GM23248 (cell line): ENCODE data around the gene SND1. TPM values are rescaled to one million over a fixed set of nuclear protein-coding genes. Genes with fewer than 3 reads are reported as not detected.

Source experiments
- DNase-seq: peaks from one replicate; pipeline ENCODE4 v3.0.0-alpha.2; 2015
- H2AFZ ChIP-seq: fragments of 200-600 bp; sonication (generic); 2 replicates; pipeline ENCODE4 v1.6.1; 2016; ENCODE audit warnings: antibody characterized with exemption
- H3F3A ChIP-seq: fragments of 200-600 bp; sonication (generic); 2 replicates; pipeline ENCODE4 v1.6.1; 2016; ENCODE audit warnings: mild to moderate bottlenecking, antibody characterized with exemption, mixed run types; ENCODE audit not compliant: insufficient read depth
- H3K27ac ChIP-seq: fragments of 200-600 bp; sonication (generic); 2 replicates; pipeline ENCODE4 v1.5.1; 2016; ENCODE audit warnings: mild to moderate bottlenecking
- H3K27me3 ChIP-seq: fragments of 200-600 bp; sonication (generic); replicated peaks from 2 replicates; pipeline ENCODE4 v1.6.1; 2016; ENCODE audit warnings: mild to moderate bottlenecking; ENCODE audit not compliant: insufficient read depth
- H3K36me3 ChIP-seq: fragments of 200-600 bp; sonication (generic); 2 replicates; pipeline ENCODE4 v1.6.1; 2016; ENCODE audit warnings: low read depth, mild to moderate bottlenecking
- H3K4me1 ChIP-seq: fragments of 200-600 bp; sonication (generic); 2 replicates; pipeline ENCODE4 v1.6.1; 2016; ENCODE audit warnings: mild to moderate bottlenecking; ENCODE audit not compliant: insufficient read depth
- H3K4me2 ChIP-seq: fragments of 200-600 bp; sonication (generic); one replicate; pipeline ENCODE4 v1.6.1; 2016; ENCODE audit warnings: mild to moderate bottlenecking; ENCODE audit not compliant: unreplicated experiment
- H3K4me3 ChIP-seq: fragments of 200-600 bp; sonication (generic); 2 replicates; pipeline ENCODE4 v1.5.1; 2016; ENCODE audit warnings: mild to moderate bottlenecking
- H3K79me2 ChIP-seq: fragments of 200-600 bp; sonication (generic); 2 replicates; pipeline ENCODE4 v1.6.1; 2016; ENCODE audit warnings: mild to moderate bottlenecking; ENCODE audit not compliant: insufficient read depth
- H3K9ac ChIP-seq: fragments of 200-600 bp; sonication (generic); 2 replicates; pipeline ENCODE4 v1.6.1; 2016; ENCODE audit warnings: mild to moderate bottlenecking
- H3K9me2 ChIP-seq: fragments of 200-600 bp; sonication (generic); 2 replicates; pipeline ENCODE4 v1.6.1; 2016; ENCODE audit warnings: mixed run types, mild to moderate bottlenecking, moderate library complexity; ENCODE audit not compliant: insufficient read depth
- H3K9me3 ChIP-seq: fragments of 200-600 bp; sonication (generic); one replicate; pipeline ENCODE4 v1.6.1; 2017; ENCODE audit warnings: low read depth
- H4K20me1 ChIP-seq: fragments of 200-600 bp; sonication (generic); 2 replicates; pipeline ENCODE4 v1.6.0; 2016; ENCODE audit not compliant: insufficient read depth
- EZH2 ChIP-seq: fragments of 200-600 bp; sonication (generic); IDR thresholded peaks from 2 replicates; pipeline ENCODE4 v1.6.1; 2018; ENCODE audit warnings: antibody characterized with exemption, mild to moderate bottlenecking; ENCODE audit not compliant: insufficient read depth, poor library complexity, severe bottlenecking
- EZH2phosphoT487 ChIP-seq: fragments of 200-600 bp; sonication (generic); IDR thresholded peaks from 2 replicates; pipeline ENCODE4 v1.6.1; 2018; ENCODE audit warnings: antibody characterized with exemption, moderate library complexity, mild to moderate bottlenecking, low read depth; ENCODE audit not compliant: insufficient read depth
- WGBS, 2 experiments: methylation state at CpG; one replicate each; pipeline ENCODE4 v1.1.6; 2015 to 2017; ENCODE audit warnings: low lambda C conversion rate in 2 of 2, low coverage in 1 of 2; ENCODE audit errors: missing lambda C conversion rate in 2 of 2; 5-methylcytosine and 5-hydroxymethylcytosine counted together
- in situ Hi-C: fragments of 300-500 bp; cut with MboI; formaldehyde crosslinking; loops from 2 replicates; pipeline ENCODE4 v1.15.0; 2020
- polyA plus RNA-seq: library from polyadenylated mRNA; unstranded; fragments of >200 nt; fragmentation: Nextera tagmentation; extraction: Ambion mirVana; gene quantifications from 2 replicates; pipeline ENCODE4 v1.2.1, GENCODE V29; 2016
- total RNA-seq: library from RNA; depleted of rRNA; stranded (reverse); fragments of >200 nt; shearing (Covaris generic); gene quantifications from 2 replicates; pipeline ENCODE4 v1.2.3, GENCODE V29; 2014

Gene SND1
- total and polyA plus RNA-seq, 2 experiments from 2014 or later, result 128 to 184 TPM

DNA sequence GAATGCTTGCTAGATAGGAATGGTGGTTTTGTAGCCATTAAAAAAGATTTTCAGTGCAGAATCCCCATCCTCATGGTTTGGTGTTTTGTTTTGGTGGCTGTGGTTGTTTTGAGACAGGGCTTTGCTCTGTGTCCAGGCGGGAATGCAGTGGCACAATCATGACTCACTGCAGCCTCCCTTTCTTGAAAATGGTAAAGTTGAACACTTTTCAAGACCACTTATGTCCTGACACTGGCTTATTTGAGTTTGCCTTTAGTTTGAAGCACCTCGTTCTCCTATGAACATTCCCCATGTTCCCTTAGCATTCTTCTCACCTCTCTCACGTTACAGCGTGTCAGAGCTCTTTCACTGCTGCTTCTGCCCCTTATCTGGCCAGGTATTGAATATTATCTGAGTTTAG lies 239.2 kb downstream of the SND1 start:
- 94 to 97% methylated on average over 4 of the region's 4 CpGs for WGBS, 2 experiments
- TF ChIP-seq EZH2, result no peak
- no peak for TF ChIP-seq EZH2phosphoT487
- H3K4me3 ChIP-seq, result no peak overlapping the region
- H3K27me3 ChIP-seq, result no peaks in the 10 kb centered on the region
- peaks cover 23% of the 10 kb centered on the region for H3K4me1 ChIP-seq
- no peaks in the 10 kb centered on the region for H3K9me3 ChIP-seq
- DNase-seq, result no peak
- H3K4me2 ChIP-seq, result no peak overlapping the region
- H2AFZ ChIP-seq, result no peak overlapping the region
- H3K9ac ChIP-seq, result no peak overlapping the region
- no peaks in the 10 kb centered on the region for H3K9me2 ChIP-seq
- in situ Hi-C loops, result no loop called here
- H3K79me2 ChIP-seq, result peaks cover 93% of the 10 kb centered on the region
- H3K27ac ChIP-seq, result no peak overlapping the region
- peaks cover 25% of the 10 kb centered on the region for H3K36me3 ChIP-seq
- peaks cover 18% of the 10 kb centered on the region for H3F3A ChIP-seq
- no peaks in the 10 kb centered on the region for H4K20me1 ChIP-seq

- H4K20me1 ChIP-seq, result no peaks in the 10 kb centered on the region
- H3K9ac ChIP-seq, result no peak overlapping the region
- H3K4me2 ChIP-seq, result no peak overlapping the region
- WGBS, 2 experiments, result 95 to 100% methylated on average over 4 of the region's 4 CpGs
- H3K36me3 ChIP-seq, result peaks cover 28% of the 10 kb centered on the region
- in situ Hi-C loops, result no loop called here
- no peak overlapping the region for H3K27ac ChIP-seq
- H3K4me1 ChIP-seq, result peaks cover 15% of the 10 kb centered on the region
- H3K27me3 ChIP-seq, result no peaks in the 10 kb centered on the region
- H3F3A ChIP-seq, result peaks cover 18% of the 10 kb centered on the region
- no peak for DNase-seq
- TF ChIP-seq EZH2phosphoT487 (no peak), EZH2 (no peak)
- peaks cover 98% of the 10 kb centered on the region for H3K79me2 ChIP-seq
- H3K4me3 ChIP-seq, result no peak overlapping the region
- no peak overlapping the region for H2AFZ ChIP-seq
- no peaks in the 10 kb centered on the region for H3K9me3 ChIP-seq
- H3K9me2 ChIP-seq, result no peaks in the 10 kb centered on the region
Observed at GRCh38 chr7:127891854-127892438, 240.0 kb downstream of the SND1 start.

DNA sequence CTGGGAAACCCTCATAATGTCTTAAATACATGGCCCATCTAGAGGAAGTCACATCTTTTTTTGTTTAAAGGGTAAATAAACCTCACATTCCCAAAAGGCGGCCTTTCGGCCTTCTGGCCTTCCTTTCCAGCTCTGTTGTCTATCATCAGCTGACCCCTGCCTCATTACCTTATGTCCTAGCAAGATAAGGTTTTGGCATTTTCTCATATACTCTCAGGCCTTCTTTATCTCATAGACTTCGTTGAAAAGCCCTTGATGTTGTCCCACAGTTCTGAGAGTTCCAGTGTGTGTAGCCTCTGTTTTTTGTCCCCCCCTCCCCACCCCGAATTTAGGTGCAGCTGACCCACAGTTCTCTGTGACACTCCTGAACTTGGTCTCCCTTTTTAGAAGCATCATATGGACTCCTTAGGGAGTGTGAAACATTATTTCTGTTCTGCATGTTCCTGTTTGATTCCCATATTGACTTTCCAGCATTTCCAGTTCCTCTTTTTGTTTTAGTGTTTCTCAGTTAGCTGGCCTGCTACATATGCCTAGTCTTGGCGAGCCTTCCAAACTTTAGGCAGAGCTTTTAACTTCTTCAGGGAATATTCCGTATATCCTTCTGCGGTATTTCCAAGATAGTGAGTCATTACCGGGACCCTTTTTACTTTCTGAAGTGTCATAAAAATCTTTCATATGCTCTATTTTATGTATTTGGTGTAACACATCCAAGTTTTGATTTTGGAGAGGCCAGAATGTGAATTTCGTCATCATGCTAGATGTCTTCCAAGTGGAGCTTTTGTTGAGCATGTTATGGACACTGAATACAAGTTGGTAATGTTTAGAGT lies 240.7 kb downstream of the SND1 start:
- Histone ChIP-seq H3K4me2 (no peak overlapping the region), H3K27ac (no peak overlapping the region), H3F3A (peaks cover 21% of the 10 kb centered on the region), H3K9me3 (no peaks in the 10 kb centered on the region), H2AFZ (no peak overlapping the region), H3K4me3 (no peak overlapping the region), H3K9ac (no peak overlapping the region), H3K36me3 (peaks cover 27% of the 10 kb centered on the region), H3K9me2 (no peaks in the 10 kb centered on the region), H3K4me1 (peaks cover 16% of the 10 kb centered on the region), H3K27me3 (no peaks in the 10 kb centered on the region), H3K79me2 (peaks cover 97% of the 10 kb centered on the region), H4K20me1 (no peaks in the 10 kb centered on the region)
- TF ChIP-seq EZH2phosphoT487, result no peak
- no peak for TF ChIP-seq EZH2
- WGBS, 2 experiments, result 84 to 87% methylated on average over 9 of the region's 9 CpGs
- in situ Hi-C loops, result no loop called here
- no peak for DNase-seq

DNA sequence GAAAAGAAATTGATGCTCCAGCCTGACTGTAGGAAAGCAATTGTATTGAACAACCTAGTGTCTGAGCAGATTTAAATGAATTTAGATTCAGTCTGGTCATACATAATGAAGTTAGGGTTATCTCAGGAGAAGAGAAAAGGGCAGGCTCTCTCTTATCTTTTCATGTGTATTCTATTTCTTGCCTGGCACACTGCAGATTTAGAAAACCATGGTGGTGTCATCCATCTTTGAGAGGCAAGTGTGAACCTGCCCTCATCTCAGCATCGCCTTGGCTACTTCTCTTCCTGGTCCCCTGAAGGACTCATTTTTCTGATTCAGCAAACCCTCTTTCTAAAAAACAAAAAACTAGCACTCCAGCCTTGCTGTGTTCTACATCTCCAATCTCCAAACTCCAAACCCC lies 241.6 kb downstream of the SND1 start:
- peaks cover 29% of the 10 kb centered on the region for H3F3A ChIP-seq
- H3K9me3 ChIP-seq, result no peaks in the 10 kb centered on the region
- 100% methylated on average over 1 of the region's 1 CpG for WGBS, 2 experiments
- TF ChIP-seq EZH2phosphoT487 (no peak), EZH2 (no peak)
- no peak for DNase-seq
- H3K36me3 ChIP-seq, result peaks cover 20% of the 10 kb centered on the region
- peaks cover 4% of the 10 kb centered on the region; the same call in 1 of the 2 replicates for H4K20me1 ChIP-seq
- H3K79me2 ChIP-seq, result peaks cover 97% of the 10 kb centered on the region
- in situ Hi-C loops, result no loop called here
- peaks cover 25% of the 10 kb centered on the region for H3K4me1 ChIP-seq
- H2AFZ ChIP-seq, result no peak overlapping the region
- H3K27ac ChIP-seq, result no peak overlapping the region
- H3K9ac ChIP-seq, result no peak overlapping the region
- no peak overlapping the region for H3K4me3 ChIP-seq
- no peaks in the 10 kb centered on the region for H3K9me2 ChIP-seq
- no peak overlapping the region for H3K4me2 ChIP-seq
- H3K27me3 ChIP-seq, result no peaks in the 10 kb centered on the region
